ENCODE results near the gene SIX6.

GRCh38 chr14:60515511-60516289 lies 6.8 kb downstream of the SIX6 start:
- no peak for TF ChIP-seq BHLHE40 (IDR thresholded peaks at IDR 0.05; ENCODE audit: borderline replicate concordance)
- TF ChIP-seq SP1 (IDR thresholded peaks at IDR 0.05) = no peak
- no peak for TF ChIP-seq TARDBP (IDR thresholded peaks at IDR 0.05)
- no peak for TF ChIP-seq L3MBTL2 (conservative IDR thresholded peaks at IDR 0.05)
- TF ChIP-seq HDGF (IDR thresholded peaks at IDR 0.05; ENCODE audit: borderline replicate concordance) = no peak
- TF ChIP-seq CTBP1 (IDR thresholded peaks at IDR 0.05; ENCODE audit: borderline replicate concordance) = no peak
- no peak for TF ChIP-seq FOXK2 (IDR thresholded peaks at IDR 0.05)
- no peak for TF ChIP-seq FOXA1 (IDR thresholded peaks at IDR 0.05)
- no peak for TF ChIP-seq PKNOX1 (IDR thresholded peaks at IDR 0.05)

Data from HEK293T (cell line).